Heart right ventricle (tissue), 16 donors: Measurements from ENCODE around the gene SPATA6L. TPM values are rescaled to one million over a fixed set of nuclear protein-coding genes. Genes with fewer than 3 reads are reported as not detected.

Source experiments
- ATAC-seq, 8 donors: fragments of 200-7000 bp; cut with Tn5 transposase; one replicate each; pipeline ENCODE4 v1.9.1; 2020; ENCODE audit warnings: mild to moderate bottlenecking in 8 of 8, moderate library complexity in 8 of 8, moderate number of reproducible peaks in 1 of 8
- DNase-seq, 2 donors: peaks; one replicate each; pipeline ENCODE4 v3.0.0-alpha.2; 2020
- H3K27ac ChIP-seq, 10 donors: fragments of 200-600 bp; sonication (generic) in 2 of 10; one replicate each; pipeline versions ENCODE4 v1.5.0 to v1.8.0; 2020 to 2022; ENCODE audit warnings: mild to moderate bottlenecking in 3 of 10
- H3K27me3 ChIP-seq, 7 donors: fragments of 200-600 bp; one replicate each; pipeline ENCODE4 v1.8.0; 2021 to 2022; ENCODE audit warnings: mild to moderate bottlenecking in 2 of 7
- H3K36me3 ChIP-seq, 9 donors: fragments of 200-600 bp; sonication (generic) in 1 of 9; one replicate each; pipeline versions ENCODE4 v1.5.0 to v1.8.0; 2020 to 2022; ENCODE audit warnings: mild to moderate bottlenecking in 2 of 9
- H3K4me1 ChIP-seq, 9 donors: fragments of 200-600 bp; sonication (generic) in 1 of 9; one replicate each; pipeline versions ENCODE4 v1.5.0 to v1.8.0; 2020 to 2022; ENCODE audit warnings: mild to moderate bottlenecking in 4 of 9
- H3K4me3 ChIP-seq, 10 donors: fragments of 200-600 bp; sonication (generic) in 2 of 10; one replicate each; pipeline versions ENCODE4 v1.5.0 to v1.8.0; 2020 to 2022; ENCODE audit warnings: mild to moderate bottlenecking in 7 of 10, moderate library complexity in 2 of 10
- H3K9me3 ChIP-seq, 11 donors: fragments of 200-600 bp in 10 of 11; sonication (generic) in 2 of 11; one replicate each; pipeline versions ENCODE4 v1.5.0 to v1.8.0; 2013 to 2022; ENCODE audit warnings: mild to moderate bottlenecking in 2 of 11, control low read depth in 1 of 11, moderate library complexity in 1 of 11
- CTCF ChIP-seq, 9 donors: fragments of 200-600 bp; sonication (generic) in 2 of 9; IDR thresholded peaks; one replicate each; pipeline versions ENCODE4 v1.5.0 to v1.8.0; 2021 to 2022; ENCODE audit warnings: antibody characterized with exemption in 9 of 9, mild to moderate bottlenecking in 5 of 9, moderate library complexity in 1 of 9
- WGBS, 2 donors: extraction: QIAGEN DNeasy Blood & Tissue Kit; methylation state at CpG; one replicate each; pipeline ENCODE4 v1.1.7; 2013; ENCODE audit warnings: inconsistent platforms in 1 of 2; 5-methylcytosine and 5-hydroxymethylcytosine counted together
- intact Hi-C, 10 donors: fragments of 100-400 bp; cut with DNase I; formaldehyde crosslinking; loops; one replicate each; pipeline versions ENCODE4 v1.11.1 to v1.14.2; 2022
- polyA plus RNA-seq, 2 donors: library from polyadenylated mRNA; stranded (reverse); fragments of 200-250 nt; gene quantifications; one replicate each; pipeline ENCODE4 v1.2.3, GENCODE V29; 2013
- total RNA-seq, 10 donors: library from RNA; stranded (reverse); fragmentation: NEBNext Ultra II Directional in 3 of 10; extraction: Animal tissue kit (Norgen Biotek cat#: 25700) in 3 of 10; gene quantifications; one replicate each; pipeline versions ENCODE4 v1.2.1 to v1.2.4, GENCODE V29; 2021 to 2023
- donor health status: Arrhythmogenic right ventricular cardiomyopathy.
- donor health status: ischemic (EF 13 %, LVEDD 7.1; RV severe dilation, severe dysfunction).
- donor health status: healthy with polysubstance abuse.
- donor health status: DM: no; HTN: yes; CAD: no.
- donor health status: DM: no; HTN: no; CAD: no.
- donor health status: ischemic (EF 25% LVEDD 6.9; RV normal size, moderate dysfunction).
- donor health status: ischemic (EF 25% LVEDD 5.7; RV mildly dilated, moderate dysfunction).
- donor health status: healthy.
- donor health status: DM: yes; HTN: yes; CAD: no.
- donor health status: Ischemic cardiomyopathy.
- donor health status: ischemic (EF 35%, LVEDD 5.7; RV mildly dilated, moderate dysfunction).
- donor health status: nonischemic (EF 11% LVEDD 7.7; RV severe dilation, severe dysfunction).
- donor health status: DM: yes; HTN: yes; CAD: no.
- donor health status: PGD.
- donor health status: ischemic (EF 29% LVEDD 5.4; RV normal size, mild dysfunction).
- donor health status: nonischemic (EF 23%, LVEDD 6.1; RV moderate dilation, normal function).

SPATA6L gene
- total and polyA plus RNA-seq, 12 donors: 0.36 to 1.9 (median 1.1) TPM

DNA sequence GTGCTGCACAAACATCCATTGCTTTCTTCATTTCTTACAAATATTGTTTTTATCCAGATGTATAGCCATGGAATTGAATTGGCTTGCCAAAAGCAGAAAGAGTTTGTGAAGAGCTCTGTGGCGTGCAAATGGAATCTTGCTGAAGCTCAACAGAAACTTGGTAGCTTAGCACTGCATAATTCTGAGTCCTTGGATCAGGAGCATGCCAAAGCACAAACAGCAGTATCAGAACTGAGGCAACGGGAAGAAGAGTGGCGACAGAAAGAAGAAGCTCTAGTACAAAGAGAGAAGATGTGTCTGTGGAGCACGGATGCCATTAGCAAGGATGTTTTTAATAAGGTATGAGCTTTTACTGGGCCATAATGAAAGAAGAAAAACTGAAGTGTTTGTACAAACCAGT is 18.5 kb upstream of the SPATA6L start:
- peaks cover 0 to 88% (median 53%) of the 10 kb centered on the region in 9 donors for H3K4me1 ChIP-seq
- no peak overlapping the region for H3K4me3 ChIP-seq
- no peak for TF ChIP-seq CTCF (IDR thresholded peaks at IDR 0.05)
- no peaks in the 10 kb centered on the region for H3K9me3 ChIP-seq
- peaks cover 0 to 53% (median 10%) of the 10 kb centered on the region in 9 donors for H3K36me3 ChIP-seq
- intact Hi-C loops: loop anchor here in 4 of 10 donors (5.0 to 10.0 kb wide), 3 partner anchors 52 to 300 kb away; partner anchors contain the start of genes AK3 (in 3 of the 4) and JAK2 (in 1 of the 4)
- no peak for DNase-seq
- WGBS, 2 donors: 50 to 67% methylated on average over 4 of the region's 4 CpGs
- H3K27ac ChIP-seq: peak overlapping the region in 2 of 10 donors; percentile 31 to 64
- ATAC-seq: no peak
- H3K27me3 ChIP-seq: no peaks in the 10 kb centered on the region

DNA sequence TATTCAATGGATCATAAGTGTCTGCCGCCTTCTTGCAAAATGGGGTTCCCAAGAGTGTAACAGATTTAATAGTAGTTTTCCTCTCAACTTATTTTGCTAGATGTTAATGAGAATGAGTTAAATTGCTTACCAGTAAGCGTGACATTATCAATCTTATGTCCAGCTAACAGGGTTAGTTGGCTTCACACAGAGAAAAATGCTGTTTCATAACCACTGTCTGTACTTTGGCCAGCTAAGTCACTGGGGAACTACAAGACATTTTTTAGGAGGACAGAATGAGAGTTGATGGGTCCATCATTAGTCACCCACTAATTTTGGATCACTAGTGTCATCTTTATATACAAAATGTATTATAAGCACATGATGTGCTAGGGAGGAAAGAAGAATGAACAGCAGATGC is 14.5 kb upstream of the SPATA6L start:
- ATAC-seq (peak in 2 of 8 donors; percentile 15 to 18), DNase-seq (no peak)
- 39 to 41% methylated on average over 2 of the region's 2 CpGs for WGBS, 2 donors
- Histone ChIP-seq H3K4me1 (peaks cover 0 to 52% (median 34%) of the 10 kb centered on the region in 9 donors), H3K27me3 (no peaks in the 10 kb centered on the region), H3K4me3 (peak overlapping the region in 9 of 10 donors; percentile 67 to 96 (median 79)), H3K27ac (peak overlapping the region; percentile 91 to 100 (median 96)), H3K9me3 (no peaks in the 10 kb centered on the region), H3K36me3 (peaks cover 0 to 15% (median 3%) of the 10 kb centered on the region in 9 donors)
- intact Hi-C loops: loop anchor here in 3 of 10 donors (5.0 to 10.0 kb wide), 2 partner anchors 62 to 304 kb away; partner anchors contain the start of genes AK3 (in 3 of the 3) and JAK2 (in 1 of the 3)
- TF ChIP-seq CTCF (IDR thresholded peaks at IDR 0.05): no peak

- intact Hi-C loops: loop anchor here in 3 of 10 donors (5.0 to 10.0 kb wide), 2 partner anchors 62 to 305 kb away; partner anchors contain the start of genes AK3 (in 3 of the 3) and JAK2 (in 1 of the 3)
- H3K4me1 ChIP-seq: peaks cover 0 to 46% (median 29%) of the 10 kb centered on the region in 9 donors
- no peak for TF ChIP-seq CTCF (IDR thresholded peaks at IDR 0.05)
- peak in 4 of 8 donors; percentile 3 to 30 (median 26) for ATAC-seq
- peak overlapping the region; percentile 91 to 100 (median 96) for H3K27ac ChIP-seq
- H3K4me3 ChIP-seq: peak overlapping the region; percentile 67 to 96 (median 78)
- no peaks in the 10 kb centered on the region for H3K9me3 ChIP-seq
- WGBS, 2 donors: 0 to 1% methylated on average over 10 of the region's 10 CpGs
- H3K27me3 ChIP-seq: no peaks in the 10 kb centered on the region
- H3K36me3 ChIP-seq: peaks cover 0 to 9% (median 0%) of the 10 kb centered on the region in 9 donors
- DNase-seq: no peak
These were observed 13.9 kb upstream of the SPATA6L start for GRCh38 chr9:4680173-4680525.

DNA sequence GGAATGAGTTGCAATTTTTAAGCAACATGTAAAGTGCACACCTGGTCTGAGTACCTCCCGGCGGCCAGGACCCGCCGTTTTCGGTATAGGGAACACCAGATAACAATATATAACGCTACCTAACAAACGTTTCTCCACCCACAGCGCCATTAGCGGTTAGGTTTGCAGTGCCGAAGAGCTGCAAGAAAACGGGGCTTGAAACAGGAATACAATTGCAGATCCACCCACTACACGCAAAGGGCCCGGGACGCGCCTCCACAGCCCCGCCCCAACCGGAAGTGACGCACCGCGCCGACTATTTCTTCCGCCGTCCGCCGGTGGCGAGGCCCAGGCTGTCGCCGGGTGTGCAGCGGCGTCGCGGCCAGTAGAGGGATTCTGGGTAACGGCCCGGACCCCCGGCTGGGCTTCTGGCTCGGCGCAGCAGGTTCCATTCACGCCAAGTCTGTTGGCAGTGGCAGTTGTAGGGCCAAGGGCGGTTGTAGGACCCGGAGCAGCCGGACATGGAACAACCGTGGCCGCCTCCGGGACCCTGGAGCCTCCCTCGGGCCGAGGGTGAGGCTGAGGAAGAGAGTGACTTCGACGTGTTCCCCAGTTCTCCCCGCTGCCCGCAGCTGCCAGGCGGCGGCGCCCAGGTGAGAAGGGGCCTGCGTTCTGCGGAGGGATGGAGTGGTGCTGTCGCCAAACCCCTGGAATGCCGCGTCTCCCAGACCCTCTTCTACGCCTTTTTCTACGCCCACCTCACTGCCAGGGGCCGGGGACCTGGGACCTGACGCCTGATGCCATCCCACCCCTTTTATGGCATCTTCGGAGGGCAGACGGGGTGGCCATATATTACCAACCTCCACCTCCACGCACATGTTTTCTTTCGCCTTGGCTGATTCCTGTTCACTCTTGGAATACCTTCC is 13.2 kb upstream of the SPATA6L start, which contains the start of gene CDC37L1:
Gene CDC37L1 (plus strand): TSS at position 302 of the 905 bp plus-strand sequence. CDS start 199 bp downstream, at position 501.
- ATAC-seq: peak; percentile 99 to 100 (median 99)
- Histone ChIP-seq H3K4me3 (peak within 1 kb of the TSS; percentile 67 to 96 (median 78)), H3K27me3 (no peaks in the 10 kb centered on the region), H3K4me1 (peaks cover 0 to 40% (median 26%) of the 10 kb centered on the region in 9 donors), H3K9me3 (no peaks in the 10 kb centered on the region), H3K36me3 (peaks cover 0 to 4% (median 0%) of the 10 kb centered on the region in 9 donors), H3K27ac (peak within 1 kb of the TSS; percentile 91 to 100 (median 96))
- TF ChIP-seq CTCF (IDR thresholded peaks at IDR 0.05): peak; percentile 49 to 81 (median 72)
- peak; percentile 99 for DNase-seq
- intact Hi-C loops: loop anchor here in 7 of 10 donors (1.0 to 10.0 kb wide), 3 partner anchors 17 to 305 kb away; partner anchors contain the start of genes AK3 (in 7 of the 7), JAK2 (in 1 of the 7) and PLPP6 (in 1 of the 7)
- WGBS, 2 donors: 0% methylated on average over 66 of the region's 66 CpGs
